GM12878 (cell line): ENCODE results near the gene CAMK2D. TPM values are rescaled to one million over a fixed set of nuclear protein-coding genes. Genes with fewer than 3 reads are reported as not detected.
A peak's percentile ranks its signal among the peaks of the same experiment; 100 is the strongest.

Source experiments
- ATAC-seq: fragments of 200-7000 bp; cut with Tn5 transposase; 3 replicates; pipeline ENCODE4 v1.9.1; 2020; ENCODE audit warnings: mild to moderate bottlenecking, moderate library complexity
- BruUV-seq: library from RNA; stranded (reverse); fragments of 400-500 nt; replicated peaks from 2 replicates; lab custom pipeline; 2021; lab: Mats Ljungman, UMichigan
- CTCF ChIA-PET: fragments of 300-600 bp; sonication (Branson Sonifier 250); formaldehyde crosslinking; extraction: SDS; loops from one replicate; lab custom pipeline; 2021; ENCODE audit warnings: inconsistent platforms; lab: Yijun Ruan, JAX
- POLR2A ChIA-PET: fragments of 350-600 bp; formaldehyde crosslinking; extraction: SDS; loops from one replicate; lab custom pipeline; 2021; ENCODE audit warnings: inconsistent platforms; lab: Charles Lee
- RAD21 ChIA-PET: fragments of 300-600 bp; sonication (Branson Sonifier 250); formaldehyde crosslinking; loops from one replicate; lab custom pipeline; 2023; ENCODE audit warnings: antibody characterized with exemption; ENCODE audit not compliant: unreplicated experiment; lab: Charles Lee
- SMC1A ChIA-PET: fragments of 300-600 bp; sonication (Branson Sonifier 250); formaldehyde crosslinking; loops from one replicate; lab custom pipeline; 2023; ENCODE audit not compliant: unreplicated experiment, uncharacterized antibody; lab: Charles Lee
- DNase-seq: peaks from one replicate; pipeline ENCODE4 v3.0.0-alpha.2; 2011; ENCODE audit warnings: low read depth, low spot score
- FAIRE-seq: peaks from 3 replicates; lab custom pipeline; 2011; peaks lifted over from hg19 to GRCh38; lab: Jason Lieb, UNC
- H2AFZ ChIP-seq: 2 replicates; pipeline ENCODE4 v1.6.0; 2011; ENCODE audit warnings: low read depth, low read length, control low read depth; ENCODE audit not compliant: control insufficient read depth
- H3K27ac ChIP-seq: 2 replicates; pipeline ENCODE4 v1.5.1; 2011; ENCODE audit warnings: control low read depth; ENCODE audit not compliant: control insufficient read depth, insufficient read depth
- H3K27me3 ChIP-seq, 2 experiments: replicated peaks in 1 of 2; 2 replicates each; pipeline versions ENCODE4 v1.6.0 to v1.6.1; 2011; ENCODE audit warnings: low read length in 1 of 2; ENCODE audit not compliant: control insufficient read depth in 2 of 2, insufficient read depth in 2 of 2
- H3K36me3 ChIP-seq, 2 experiments: 2 replicates each; pipeline ENCODE4 v1.5.1; 2011; ENCODE audit warnings: low read length in 1 of 2; ENCODE audit not compliant: control insufficient read depth in 2 of 2, insufficient read depth in 2 of 2
- H3K4me1 ChIP-seq: 2 replicates; pipeline ENCODE4 v1.6.1; 2011; ENCODE audit warnings: mild to moderate bottlenecking, low read length, moderate library complexity, mixed read lengths; ENCODE audit not compliant: control insufficient read depth, insufficient read depth
- H3K4me2 ChIP-seq: 2 replicates; pipeline ENCODE4 v1.6.0; 2011; ENCODE audit warnings: control low read depth; ENCODE audit not compliant: control insufficient read depth, insufficient read depth
- H3K4me3 ChIP-seq: fragments of 200-600 bp; sonication (generic); 2 replicates; pipeline ENCODE4 v1.5.1; 2016
- H3K79me2 ChIP-seq: 2 replicates; pipeline ENCODE4 v1.6.0; 2011; ENCODE audit warnings: low read length; ENCODE audit not compliant: control insufficient read depth, insufficient read depth
- H3K9ac ChIP-seq: 2 replicates; pipeline ENCODE4 v1.8.0; 2011; ENCODE audit warnings: low read length, control low read depth, mixed read lengths; ENCODE audit not compliant: control insufficient read depth, insufficient read depth
- H3K9me3 ChIP-seq: replicated peaks from 3 replicates; pipeline ENCODE4 v1.5.1; 2011; ENCODE audit warnings: mild to moderate bottlenecking, low read length; ENCODE audit not compliant: control insufficient read depth, insufficient read depth
- H4K20me1 ChIP-seq: 2 replicates; pipeline ENCODE4 v1.6.0; 2011; ENCODE audit not compliant: control insufficient read depth, insufficient read depth
- BHLHE40 ChIP-seq, 2 experiments: fragments of 450-650 bp in 1 of 2; IDR thresholded peaks; 2 replicates each; pipeline ENCODE4 v1.6.1; 2011 to 2017; ENCODE audit warnings: low read depth in 2 of 2, borderline replicate concordance in 1 of 2, improper control_type of control experiment in 1 of 2, low read length in 1 of 2, mild to moderate bottlenecking in 1 of 2
- BRCA1 ChIP-seq: IDR thresholded peaks from 2 replicates; pipeline ENCODE4 v1.6.1; 2011; ENCODE audit warnings: low read depth, low read length, improper control_type of control experiment
- MEF2A ChIP-seq: IDR thresholded peaks from 2 replicates; pipeline ENCODE4 v1.6.1; 2011; ENCODE audit warnings: low read depth, mild to moderate bottlenecking, low read length, moderate library complexity; ENCODE audit not compliant: insufficient read depth
- POLR2A ChIP-seq: IDR thresholded peaks from 2 replicates; pipeline ENCODE4 v1.6.1; 2011; ENCODE audit warnings: low read depth, mild to moderate bottlenecking, low read length
- RUNX3 ChIP-seq: IDR thresholded peaks from 2 replicates; pipeline ENCODE4 v1.6.1; 2012; ENCODE audit warnings: low read length, inconsistent platforms
- SPI1 ChIP-seq: IDR thresholded peaks from 2 replicates; pipeline ENCODE4 v1.6.1; 2011; ENCODE audit warnings: low read depth, mild to moderate bottlenecking, low read length, moderate library complexity, borderline replicate concordance; ENCODE audit not compliant: insufficient read depth
- ZSCAN29 ChIP-seq: fragments of 450-650 bp; IDR thresholded peaks from 2 replicates; pipeline ENCODE4 v1.6.1; 2017; ENCODE audit warnings: mild to moderate bottlenecking, moderate library complexity
- WGBS: methylation state at CpG from one replicate; pipeline ENCODE4 v1.1.6; 2016; ENCODE audit warnings: low lambda C conversion rate; ENCODE audit not compliant: insufficient replicate concordance, insufficient coverage; ENCODE audit errors: missing lambda C conversion rate; 5-methylcytosine and 5-hydroxymethylcytosine counted together
- in situ Hi-C: fragments of 300-500 bp; cut with MboI; formaldehyde crosslinking; loops from 9 replicates; pipeline ENCODE4 v1.14.3; 2018; ENCODE audit warnings: mixed read lengths
- intact Hi-C: fragments of 100-400 bp; cut with micrococcal nuclease; formaldehyde crosslinking; loops from one replicate; pipeline ENCODE4 v1.14.2; 2022; ENCODE audit not compliant: unreplicated experiment
- polyA plus RNA-seq, 11 experiments: library from polyadenylated mRNA; depleted of rRNA in 4 of 11; unstranded in 6 of 11; stranded (reverse) in 5 of 11; fragments of >200 nt; fragmentation: Nextera tagmentation in 4 of 11; fragmentation: Illumina TruSeq in 1 of 11; extraction: Ambion mirVana in 4 of 11; extraction: Trizol in 1 of 11; gene quantifications; 1 replicate in 1 of 11; 2 replicates in 10 of 11; pipeline versions ENCODE4 v1.2.1 to v1.2.3, GENCODE V29; 2011 to 2016; ENCODE audit warnings: inconsistent platforms in 2 of 11, missing spikeins in 2 of 11, low read depth in 1 of 11
- total RNA-seq, 4 experiments: library from RNA; depleted of rRNA in 3 of 4; stranded (reverse); fragments of >200 nt in 3 of 4; fragmentation: Illumina TruSeq in 1 of 4; extraction: Trizol in 1 of 4; gene quantifications; 2 replicates each; pipeline versions ENCODE4 v1.2.1 to v1.2.3, GENCODE V29; 2013 to 2021
- TF ChIP-seq, protein P1 (sequence below): IDR thresholded peaks from 2 replicates; pipeline ENCODE4 v1.6.1; 2012; ENCODE audit warnings: low read depth, low read length, improper control_type of control experiment

Gene CAMK2D
- total and polyA plus RNA-seq, 10 of the 15 experiments (the other 5 are each of a cell fraction or from before 2014, with no cell fraction given): 6.9 to 88.5 (median 12.9) TPM

DNA sequence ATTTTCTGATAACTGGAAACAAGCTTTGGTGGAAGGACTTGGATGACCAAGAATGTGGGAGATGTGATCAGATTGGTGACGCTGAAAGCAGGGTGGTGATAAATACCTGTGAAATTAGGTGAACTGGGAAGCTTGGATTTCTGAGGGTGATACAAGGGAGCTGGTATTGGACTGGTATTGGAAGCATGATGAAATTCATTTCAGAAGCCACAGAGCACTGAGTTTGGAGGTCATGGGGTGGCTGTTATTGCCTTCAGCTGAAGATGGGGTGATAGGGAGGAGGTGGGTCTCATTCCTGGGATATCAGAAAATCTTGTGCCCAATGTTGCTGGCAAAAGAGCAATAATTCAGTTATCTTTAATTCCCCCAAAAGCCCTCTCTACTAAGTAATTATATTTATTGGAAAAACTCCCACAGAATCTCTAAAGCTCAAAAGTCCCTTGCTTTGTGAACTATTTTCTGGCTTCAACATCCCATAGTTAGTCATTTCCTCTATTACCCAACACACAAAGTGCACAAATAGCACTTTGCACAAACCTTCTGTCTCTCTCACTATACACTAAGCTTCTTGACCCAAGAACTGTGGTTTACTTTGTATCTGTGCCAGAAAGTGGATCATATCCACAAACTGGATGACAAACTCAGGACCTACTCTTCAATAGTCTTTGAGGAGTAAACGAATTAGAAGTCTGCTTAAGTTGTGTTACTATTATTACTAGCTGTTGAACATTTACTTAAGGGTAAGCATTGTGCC is 23.1 kb upstream of the CAMK2D start:
- no peaks in the 10 kb centered on the region for H3K27me3 ChIP-seq
- DNase-seq (no peak), ATAC-seq (peak; percentile 44), FAIRE-seq (no peak)
- CTCF ChIA-PET: interaction anchor here (0.7 to 4.2 kb wide), 14 partner anchors 9 to 287 kb away, joined by 3 to 17 read pairs (median 4); no protein-coding TSS in a partner anchor
- BruUV-seq: no TSS peak
- no peaks in the 10 kb centered on the region for H4K20me1 ChIP-seq
- no peak overlapping the region for H2AFZ ChIP-seq
- H3K79me2 ChIP-seq: no peaks in the 10 kb centered on the region
- no peaks in the 10 kb centered on the region; the same call in 1 of the 3 replicates for H3K9me3 ChIP-seq
- intact Hi-C loops (loop anchor here (1.0 to 5.0 kb wide), 5 partner anchors 39 to 288 kb away; no protein-coding TSS in a partner anchor), in situ Hi-C loops (loop anchor here (10.0 kb wide), 1 partner anchor 290 kb away; no protein-coding TSS in a partner anchor)
- POLR2A ChIA-PET: interaction anchor here (0.7 to 2.0 kb wide), 4 partner anchors 9 to 152 kb away, joined by 3 to 7 read pairs (median 4); no protein-coding TSS in a partner anchor
- SMC1A ChIA-PET: interaction anchor here (0.7 to 4.3 kb wide), 34 partner anchors 9 to 390 kb away, joined by 3 to 31 read pairs (median 4); no protein-coding TSS in a partner anchor
- H3K4me1 ChIP-seq: peaks cover 12% of the 10 kb centered on the region
- no peak for TF ChIP-seq SPI1
- TF ChIP-seq ZSCAN29: no peak
- no peak for TF ChIP-seq BHLHE40 (IDR thresholded peaks at IDR 0.05; ENCODE audit: borderline replicate concordance in 1 of 2, low read depth in 2 of 2, low read length in 1 of 2)
- TF ChIP-seq RUNX3: no peak
- TF ChIP-seq POLR2A: no peak
- TF ChIP-seq BRCA1: no peak
- TF ChIP-seq, protein P1, sequence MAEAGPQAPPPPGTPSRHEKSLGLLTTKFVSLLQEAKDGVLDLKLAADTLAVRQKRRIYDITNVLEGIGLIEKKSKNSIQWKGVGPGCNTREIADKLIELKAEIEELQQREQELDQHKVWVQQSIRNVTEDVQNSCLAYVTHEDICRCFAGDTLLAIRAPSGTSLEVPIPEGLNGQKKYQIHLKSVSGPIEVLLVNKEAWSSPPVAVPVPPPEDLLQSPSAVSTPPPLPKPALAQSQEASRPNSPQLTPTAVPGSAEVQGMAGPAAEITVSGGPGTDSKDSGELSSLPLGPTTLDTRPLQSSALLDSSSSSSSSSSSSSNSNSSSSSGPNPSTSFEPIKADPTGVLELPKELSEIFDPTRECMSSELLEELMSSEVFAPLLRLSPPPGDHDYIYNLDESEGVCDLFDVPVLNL: no peak
- TF ChIP-seq MEF2A: no peak
- no peak overlapping the region for H3K4me3 ChIP-seq
- RAD21 ChIA-PET: interaction anchor here (0.8 to 2.2 kb wide), 12 partner anchors 9 to 185 kb away, joined by 3 to 10 read pairs (median 4); no protein-coding TSS in a partner anchor
- H3K9ac ChIP-seq: no peak overlapping the region
- no peaks in the 10 kb centered on the region for H3K36me3 ChIP-seq
- H3K4me2 ChIP-seq: no peak overlapping the region
- no peak overlapping the region for H3K27ac ChIP-seq
- 64% methylated on average over 2 of the region's 2 CpGs for whole genome bisulfite sequencing
